ENCODE results near the gene FNDC3B. TPM values are rescaled to one million over a fixed set of nuclear protein-coding genes. Genes with fewer than 3 reads are reported as not detected.

Gene FNDC3B
- total RNA-seq, 1 donor from 2014 or later = 153 TPM

DNA sequence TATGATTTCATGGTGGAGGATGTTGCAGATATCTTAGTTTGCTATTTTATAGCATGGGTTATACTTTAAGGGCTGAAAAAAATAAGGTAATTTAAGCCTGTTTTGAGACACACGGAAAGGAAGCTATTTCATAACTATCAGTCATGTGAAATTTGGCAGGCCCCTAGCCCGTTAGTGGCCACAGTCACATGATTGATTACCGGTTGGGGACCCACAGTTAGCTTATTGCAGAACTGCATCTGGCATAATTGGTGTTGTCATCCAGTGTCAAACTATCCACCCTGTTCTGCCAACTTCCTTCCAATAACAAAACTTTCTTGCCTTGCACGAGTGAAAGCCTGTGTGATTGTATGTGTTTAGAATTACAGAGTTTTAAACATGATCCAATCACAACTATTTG, 35.2 kb downstream of the FNDC3B start:
- intact Hi-C loops (cut with DNase I) = no loop called here
- H3K36me3 ChIP-seq = no peaks in the 10 kb centered on the region
- TF ChIP-seq, protein P1, sequence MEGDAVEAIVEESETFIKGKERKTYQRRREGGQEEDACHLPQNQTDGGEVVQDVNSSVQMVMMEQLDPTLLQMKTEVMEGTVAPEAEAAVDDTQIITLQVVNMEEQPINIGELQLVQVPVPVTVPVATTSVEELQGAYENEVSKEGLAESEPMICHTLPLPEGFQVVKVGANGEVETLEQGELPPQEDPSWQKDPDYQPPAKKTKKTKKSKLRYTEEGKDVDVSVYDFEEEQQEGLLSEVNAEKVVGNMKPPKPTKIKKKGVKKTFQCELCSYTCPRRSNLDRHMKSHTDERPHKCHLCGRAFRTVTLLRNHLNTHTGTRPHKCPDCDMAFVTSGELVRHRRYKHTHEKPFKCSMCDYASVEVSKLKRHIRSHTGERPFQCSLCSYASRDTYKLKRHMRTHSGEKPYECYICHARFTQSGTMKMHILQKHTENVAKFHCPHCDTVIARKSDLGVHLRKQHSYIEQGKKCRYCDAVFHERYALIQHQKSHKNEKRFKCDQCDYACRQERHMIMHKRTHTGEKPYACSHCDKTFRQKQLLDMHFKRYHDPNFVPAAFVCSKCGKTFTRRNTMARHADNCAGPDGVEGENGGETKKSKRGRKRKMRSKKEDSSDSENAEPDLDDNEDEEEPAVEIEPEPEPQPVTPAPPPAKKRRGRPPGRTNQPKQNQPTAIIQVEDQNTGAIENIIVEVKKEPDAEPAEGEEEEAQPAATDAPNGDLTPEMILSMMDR (IDR thresholded peaks at IDR 0.05) = no peak
- no peak for DNase-seq
- no peaks in the 10 kb centered on the region for H3K27me3 ChIP-seq (ENCODE audit: low read depth)
- peaks cover 41% of the 10 kb centered on the region for H3K4me1 ChIP-seq
- peak; percentile 62 to 66 for ATAC-seq
- H3K4me3 ChIP-seq = no peak overlapping the region
- no peak overlapping the region for H3K27ac ChIP-seq
- no peaks in the 10 kb centered on the region for H3K9me3 ChIP-seq

DNA sequence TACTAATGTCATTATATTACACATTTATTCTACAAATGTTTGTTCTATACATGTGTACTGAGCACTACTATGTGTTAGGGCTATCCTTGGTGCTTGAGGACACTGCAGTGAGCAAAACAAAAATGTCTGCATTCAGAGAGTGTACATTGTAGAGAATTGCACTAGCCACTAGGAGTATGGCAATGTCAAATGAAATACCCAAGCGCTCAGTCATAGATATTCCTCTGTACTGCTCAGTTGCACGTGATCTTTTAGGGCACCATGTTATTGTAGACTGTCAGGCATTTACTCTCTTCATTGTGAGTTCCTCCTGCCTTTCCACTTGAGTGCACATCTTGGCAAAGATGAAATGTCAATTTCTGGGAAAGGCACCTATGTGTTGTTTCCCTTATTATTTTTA, 36.8 kb downstream of the FNDC3B start:
- H3K27me3 ChIP-seq (ENCODE audit: low read depth) = no peaks in the 10 kb centered on the region
- H3K4me3 ChIP-seq = no peak overlapping the region
- TF ChIP-seq, protein P1 (IDR thresholded peaks at IDR 0.05) = no peak
- no peak for ATAC-seq
- peaks cover 28% of the 10 kb centered on the region for H3K4me1 ChIP-seq
- H3K36me3 ChIP-seq = no peaks in the 10 kb centered on the region
- H3K9me3 ChIP-seq = no peaks in the 10 kb centered on the region
- DNase-seq = no peak
- H3K27ac ChIP-seq = no peak overlapping the region
- intact Hi-C loops (cut with DNase I) = no loop called here

DNA sequence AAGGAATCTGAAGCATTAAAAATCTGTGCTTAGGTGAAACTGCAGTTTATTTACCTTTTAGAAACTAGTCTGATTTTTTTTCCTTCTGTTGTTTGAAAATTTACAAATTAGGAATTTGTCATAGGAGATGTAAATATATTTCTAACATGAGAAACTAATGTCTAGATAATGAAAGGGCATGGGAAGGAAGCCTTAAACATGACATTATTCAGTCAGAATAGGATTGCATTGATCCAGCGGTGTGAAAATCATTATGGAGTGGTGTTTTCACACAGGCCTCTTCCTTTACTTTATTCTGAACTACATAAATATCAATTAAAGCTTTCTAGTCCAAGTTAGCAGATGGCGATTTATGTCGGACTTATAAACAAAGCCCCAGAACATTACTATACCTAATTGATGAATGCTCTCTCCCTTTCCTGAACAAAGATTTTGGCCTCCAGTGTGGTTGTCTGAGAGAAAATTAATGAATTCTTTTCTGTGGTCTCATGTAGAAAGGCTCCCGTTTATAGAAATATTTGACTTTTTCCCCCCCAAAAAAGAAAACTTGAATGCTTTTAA, 37.9 kb downstream of the FNDC3B start:
- Histone ChIP-seq H3K27me3 (ENCODE audit: low read depth) (no peaks in the 10 kb centered on the region), H3K36me3 (no peaks in the 10 kb centered on the region), H3K27ac (no peak overlapping the region), H3K4me1 (peaks cover 18% of the 10 kb centered on the region), H3K4me3 (no peak overlapping the region), H3K9me3 (no peaks in the 10 kb centered on the region)
- intact Hi-C loops (cut with DNase I) = no loop called here
- TF ChIP-seq, protein P1 (IDR thresholded peaks at IDR 0.05) = no peak
- ATAC-seq (no peak), DNase-seq (no peak)

DNA sequence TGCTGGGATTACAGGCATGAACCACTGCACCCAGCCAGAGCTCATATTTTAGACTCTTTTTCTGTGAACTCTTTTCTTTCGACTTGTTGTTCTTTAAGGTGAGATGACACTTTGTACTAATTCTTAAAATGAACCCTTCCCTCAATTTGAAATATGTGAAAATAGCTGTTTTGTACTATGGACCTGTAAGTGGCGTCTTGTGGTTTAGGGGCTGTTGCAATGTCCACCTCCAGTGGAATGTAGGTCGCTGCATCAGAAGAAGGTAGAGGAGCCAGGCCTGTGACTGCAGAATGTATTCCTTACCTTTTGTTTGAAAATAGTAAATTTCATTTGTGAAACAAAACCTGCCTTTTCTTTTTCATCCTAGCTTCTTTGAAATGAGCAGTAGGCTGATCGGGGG, 38.9 kb downstream of the FNDC3B start:
- TF ChIP-seq, protein P1 (IDR thresholded peaks at IDR 0.05) = no peak
- DNase-seq (no peak), ATAC-seq (no peak)
- Histone ChIP-seq H3K4me3 (no peak overlapping the region), H3K9me3 (no peaks in the 10 kb centered on the region), H3K27ac (no peak overlapping the region), H3K36me3 (no peaks in the 10 kb centered on the region), H3K4me1 (peaks cover 17% of the 10 kb centered on the region), H3K27me3 (ENCODE audit: low read depth) (no peaks in the 10 kb centered on the region)
- intact Hi-C loops (cut with DNase I) = no loop called here

DNA sequence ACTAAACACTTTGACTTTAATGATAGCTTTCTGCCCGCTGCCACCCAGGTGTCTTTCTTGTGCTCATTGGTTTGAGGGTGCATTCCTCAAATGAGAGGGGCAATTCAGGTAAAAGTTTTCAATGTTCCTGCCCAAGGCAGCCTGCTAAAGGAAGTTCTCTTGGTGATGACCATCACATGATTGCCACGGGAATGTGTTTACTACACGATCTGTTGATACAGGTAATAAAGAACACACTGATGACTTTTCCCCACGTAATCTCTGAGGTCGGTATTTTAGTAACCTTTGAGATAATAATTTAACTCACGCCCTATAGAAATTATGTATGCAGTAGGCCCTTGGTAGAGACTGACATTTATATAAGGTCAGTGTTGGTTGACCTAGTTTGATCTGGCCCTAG, 39.3 kb downstream of the FNDC3B start:
- DNase-seq = no peak
- Histone ChIP-seq H3K9me3 (no peaks in the 10 kb centered on the region), H3K27ac (no peak overlapping the region), H3K4me3 (no peak overlapping the region), H3K27me3 (ENCODE audit: low read depth) (no peaks in the 10 kb centered on the region), H3K36me3 (no peaks in the 10 kb centered on the region), H3K4me1 (peaks cover 17% of the 10 kb centered on the region)
- intact Hi-C loops (cut with DNase I) = no loop called here
- TF ChIP-seq, protein P1 (IDR thresholded peaks at IDR 0.05) = no peak
- no peak for ATAC-seq
